Measurements from ENCODE around the gene PPIP5K1.

DNA sequence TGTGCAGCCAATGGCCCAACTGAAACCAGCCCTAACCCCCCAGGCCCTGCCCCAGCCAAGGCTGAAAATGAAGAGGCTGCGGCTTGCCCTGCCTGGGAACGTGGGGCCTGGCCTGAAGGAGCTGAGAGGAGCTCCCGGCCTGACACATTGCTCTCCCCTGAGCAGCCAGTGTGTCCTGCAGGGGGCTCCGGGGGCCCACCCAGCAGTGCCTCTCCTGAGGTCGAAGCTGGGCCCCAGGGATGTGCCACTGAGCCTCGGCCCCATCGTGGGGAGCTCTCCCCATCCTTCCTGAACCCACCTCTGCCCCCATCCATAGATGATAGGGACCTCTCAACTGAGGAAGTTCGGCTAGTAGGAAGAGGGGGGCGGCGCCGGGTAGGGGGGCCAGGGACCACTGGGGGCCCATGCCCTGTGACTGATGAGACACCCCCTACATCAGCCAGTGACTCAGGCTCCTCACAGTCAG is 61.4 kb downstream of the PPIP5K1 start:
- TF ChIP-seq, protein P1, sequence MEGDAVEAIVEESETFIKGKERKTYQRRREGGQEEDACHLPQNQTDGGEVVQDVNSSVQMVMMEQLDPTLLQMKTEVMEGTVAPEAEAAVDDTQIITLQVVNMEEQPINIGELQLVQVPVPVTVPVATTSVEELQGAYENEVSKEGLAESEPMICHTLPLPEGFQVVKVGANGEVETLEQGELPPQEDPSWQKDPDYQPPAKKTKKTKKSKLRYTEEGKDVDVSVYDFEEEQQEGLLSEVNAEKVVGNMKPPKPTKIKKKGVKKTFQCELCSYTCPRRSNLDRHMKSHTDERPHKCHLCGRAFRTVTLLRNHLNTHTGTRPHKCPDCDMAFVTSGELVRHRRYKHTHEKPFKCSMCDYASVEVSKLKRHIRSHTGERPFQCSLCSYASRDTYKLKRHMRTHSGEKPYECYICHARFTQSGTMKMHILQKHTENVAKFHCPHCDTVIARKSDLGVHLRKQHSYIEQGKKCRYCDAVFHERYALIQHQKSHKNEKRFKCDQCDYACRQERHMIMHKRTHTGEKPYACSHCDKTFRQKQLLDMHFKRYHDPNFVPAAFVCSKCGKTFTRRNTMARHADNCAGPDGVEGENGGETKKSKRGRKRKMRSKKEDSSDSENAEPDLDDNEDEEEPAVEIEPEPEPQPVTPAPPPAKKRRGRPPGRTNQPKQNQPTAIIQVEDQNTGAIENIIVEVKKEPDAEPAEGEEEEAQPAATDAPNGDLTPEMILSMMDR (IDR thresholded peaks at IDR 0.05) = no peak
- TF ChIP-seq POLR2A (IDR thresholded peaks at IDR 0.05) = no peak
- TF ChIP-seq POLR2AphosphoS5 (IDR thresholded peaks at IDR 0.05) = no peak

Measured in prostate gland (tissue), 2 donors.